Tibial nerve (tissue), 4 donors: ENCODE measurements around the gene TMEM26. TPM values are rescaled to one million over a fixed set of nuclear protein-coding genes. Genes with fewer than 3 reads are reported as not detected.

ENCODE experiments used
- DNase-seq, 2 donors: peaks; one replicate each; pipeline ENCODE4 v3.0.0-alpha.2; 2019; ENCODE audit warnings: low spot score in 2 of 2
- H3K27ac ChIP-seq, 4 donors: fragments of 200-600 bp; sonication (generic) in 3 of 4; one replicate each; pipeline ENCODE4 v1.5.1; 2017 to 2019; ENCODE audit warnings: mild to moderate bottlenecking in 1 of 4
- H3K27me3 ChIP-seq, 2 donors: fragments of 200-600 bp; sonication (generic) in 1 of 2; one replicate each; pipeline versions ENCODE4 v1.5.1 to v1.6.0; 2017 to 2019
- H3K36me3 ChIP-seq, 3 donors: fragments of 200-600 bp; sonication (generic); one replicate each; pipeline ENCODE4 v1.5.1; 2018 to 2019
- H3K4me1 ChIP-seq, 4 donors: fragments of 200-600 bp; sonication (generic) in 3 of 4; one replicate each; pipeline ENCODE4 v1.5.1; 2017 to 2019
- H3K4me3 ChIP-seq, 4 donors: fragments of 200-600 bp; sonication (generic) in 3 of 4; one replicate each; pipeline ENCODE4 v1.5.1; 2017 to 2019; ENCODE audit warnings: mild to moderate bottlenecking in 1 of 4, moderate library complexity in 1 of 4
- H3K9me3 ChIP-seq, 4 donors: fragments of 200-600 bp; sonication (generic) in 3 of 4; one replicate each; pipeline ENCODE4 v1.5.1; 2017 to 2019
- CTCF ChIP-seq, 5 experiments: fragments of 200-600 bp in 3 of 5; fragments of 450-650 bp in 2 of 5; sonication (generic) in 3 of 5; IDR thresholded peaks; one replicate each; pipeline ENCODE4 v1.5.1; 2016 to 2019; ENCODE audit warnings: antibody characterized with exemption in 5 of 5, mild to moderate bottlenecking in 3 of 5, moderate library complexity in 2 of 5
- EP300 ChIP-seq, 2 donors: sonication (generic); formaldehyde crosslinking; IDR thresholded peaks; one replicate each; pipeline ENCODE4 v1.6.1; 2017; ENCODE audit warnings: antibody characterized with exemption in 2 of 2, mild to moderate bottlenecking in 1 of 2
- POLR2A ChIP-seq, 2 donors: fragments of 450-650 bp; IDR thresholded peaks; one replicate each; pipeline ENCODE4 v1.6.1; 2017; ENCODE audit warnings: antibody characterized with exemption in 2 of 2, mild to moderate bottlenecking in 2 of 2, moderate library complexity in 2 of 2
- WGBS, 2 donors: methylation state at CpG; one replicate each; pipeline ENCODE4 v1.1.5; 2018; 5-methylcytosine and 5-hydroxymethylcytosine counted together
- total RNA-seq, 4 donors: library from RNA; depleted of rRNA; stranded (reverse); fragments of >200 nt; gene quantifications; one replicate each; pipeline ENCODE4 v1.1.0, GENCODE V29; 2016

The TMEM26 gene
- total RNA-seq, 4 donors from 2014 or later = 0.22 TPM; not detected in 3

- no peaks in the 10 kb centered on the region for H3K4me1 ChIP-seq
- no peak overlapping the region for H3K4me3 ChIP-seq
- WGBS, 2 donors = 97 to 98% methylated on average over 12 to 13 of the region's 23 CpGs
- H3K36me3 ChIP-seq = no peaks in the 10 kb centered on the region
- TF ChIP-seq EP300 (IDR thresholded peaks at IDR 0.05) (no peak), CTCF (IDR thresholded peaks at IDR 0.05) (no peak), POLR2A (IDR thresholded peaks at IDR 0.05) (no peak)
- H3K9me3 ChIP-seq = peaks cover 0 to 27% (median 0%) of the 10 kb centered on the region in 4 donors
- no peak overlapping the region for H3K27ac ChIP-seq
- DNase-seq = no peak
- H3K27me3 ChIP-seq = no peaks in the 10 kb centered on the region
Observed at GRCh38 chr10:61376908-61377368, 76.2 kb downstream of the TMEM26 start.

GRCh38 chr10:61376377-61376776 is 76.8 kb downstream of the TMEM26 start:
- TF ChIP-seq CTCF (IDR thresholded peaks at IDR 0.05) (no peak), EP300 (IDR thresholded peaks at IDR 0.05) (no peak), POLR2A (IDR thresholded peaks at IDR 0.05) (no peak)
- Histone ChIP-seq H3K27me3 (no peaks in the 10 kb centered on the region), H3K27ac (no peak overlapping the region), H3K4me1 (no peaks in the 10 kb centered on the region), H3K9me3 (peaks cover 0 to 28% (median 0%) of the 10 kb centered on the region in 4 donors), H3K4me3 (no peak overlapping the region), H3K36me3 (no peaks in the 10 kb centered on the region)
- WGBS, 2 donors = 94 to 100% methylated on average over 1 of the region's 1 CpG
- no peak for DNase-seq

GRCh38 chr10:61366365-61366764 is 86.8 kb downstream of the TMEM26 start:
- H3K36me3 ChIP-seq = no peaks in the 10 kb centered on the region
- no peaks in the 10 kb centered on the region for H3K9me3 ChIP-seq
- H3K27me3 ChIP-seq = no peaks in the 10 kb centered on the region
- TF ChIP-seq EP300 (IDR thresholded peaks at IDR 0.05) (no peak), CTCF (IDR thresholded peaks at IDR 0.05) (no peak), POLR2A (IDR thresholded peaks at IDR 0.05) (no peak)
- WGBS, 2 donors = 79 to 84% methylated on average over 1 of the region's 1 CpG
- H3K4me1 ChIP-seq = no peaks in the 10 kb centered on the region
- no peak for DNase-seq
- H3K4me3 ChIP-seq = no peak overlapping the region
- no peak overlapping the region for H3K27ac ChIP-seq

GRCh38 chr10:61364619-61365018 is 88.6 kb downstream of the TMEM26 start:
- no peak for DNase-seq
- no peaks in the 10 kb centered on the region for H3K27me3 ChIP-seq
- no peak overlapping the region for H3K27ac ChIP-seq
- H3K9me3 ChIP-seq = no peaks in the 10 kb centered on the region
- TF ChIP-seq POLR2A (IDR thresholded peaks at IDR 0.05) = no peak
- no peak for TF ChIP-seq EP300 (IDR thresholded peaks at IDR 0.05)
- no peak for TF ChIP-seq CTCF (IDR thresholded peaks at IDR 0.05)
- no peaks in the 10 kb centered on the region for H3K36me3 ChIP-seq
- no peak overlapping the region for H3K4me3 ChIP-seq
- WGBS, 2 donors = 86 to 91% methylated on average over 2 of the region's 2 CpGs
- no peaks in the 10 kb centered on the region for H3K4me1 ChIP-seq

GRCh38 chr10:61363006-61363405 is 90.2 kb downstream of the TMEM26 start:
- Histone ChIP-seq H3K27ac (no peak overlapping the region), H3K9me3 (no peaks in the 10 kb centered on the region), H3K4me3 (no peak overlapping the region), H3K27me3 (no peaks in the 10 kb centered on the region), H3K4me1 (no peaks in the 10 kb centered on the region), H3K36me3 (no peaks in the 10 kb centered on the region)
- no peak for DNase-seq
- 44% methylated on average over 3 of the region's 3 CpGs for WGBS, 2 donors
- no peak for TF ChIP-seq POLR2A (IDR thresholded peaks at IDR 0.05)
- no peak for TF ChIP-seq CTCF (IDR thresholded peaks at IDR 0.05)
- TF ChIP-seq EP300 (IDR thresholded peaks at IDR 0.05) = no peak
